HUES6 (cell line): Measurements from ENCODE around the gene EDNRA.
A peak's percentile ranks its signal among the peaks of the same experiment; 100 is the strongest.

Source experiments
- H3K27ac ChIP-seq: 2 replicates; pipeline ENCODE4 v1.7.0; 2013; ENCODE audit warnings: low read depth, mild to moderate bottlenecking, low read length, inconsistent platforms
- H3K27me3 ChIP-seq: 2 replicates; pipeline ENCODE4 v1.6.1; 2013; ENCODE audit warnings: low read length; ENCODE audit not compliant: control insufficient read depth, insufficient read depth
- H3K36me3 ChIP-seq: 2 replicates; pipeline ENCODE4 v1.6.1; 2013; ENCODE audit warnings: low read length; ENCODE audit not compliant: control insufficient read depth, insufficient read depth
- H3K4me1 ChIP-seq: 2 replicates; pipeline ENCODE4 v1.6.1; 2013; ENCODE audit warnings: low read length; ENCODE audit not compliant: control insufficient read depth, insufficient read depth
- H3K4me3 ChIP-seq: 2 replicates; pipeline ENCODE4 v1.5.1; 2013; ENCODE audit warnings: low read depth, low read length
- H3K9ac ChIP-seq: one replicate; pipeline ENCODE4 v1.6.1; 2013; ENCODE audit warnings: mild to moderate bottlenecking, low read length
- H3K9me3 ChIP-seq: 2 replicates; pipeline ENCODE4 v1.6.1; 2013; ENCODE audit warnings: low read depth, low read length; ENCODE audit not compliant: control insufficient read depth, insufficient read depth

EDNRA gene

GRCh38 chr4:147479786-147480185 lies 1.1 kb upstream of the EDNRA start:
- Histone ChIP-seq H3K9me3 (peaks cover 3% of the 10 kb centered on the region; the same call in 1 of the 2 replicates), H3K4me3 (no peak overlapping the region), H3K27me3 (peaks cover 43% of the 10 kb centered on the region), H3K9ac (no peak overlapping the region), H3K27ac (no peak overlapping the region), H3K4me1 (peaks cover 20% of the 10 kb centered on the region), H3K36me3 (no peaks in the 10 kb centered on the region)

GRCh38 chr4:147480502-147480890 lies 401 bp upstream of the EDNRA start:
- no peaks in the 10 kb centered on the region for H3K36me3 ChIP-seq
- H3K27me3 ChIP-seq: peaks cover 43% of the 10 kb centered on the region
- H3K9ac ChIP-seq: no peak overlapping the region
- H3K27ac ChIP-seq: no peak overlapping the region
- peaks cover 3% of the 10 kb centered on the region; the same call in 1 of the 2 replicates for H3K9me3 ChIP-seq
- H3K4me3 ChIP-seq: peak overlapping the region; percentile 72
- peaks cover 20% of the 10 kb centered on the region for H3K4me1 ChIP-seq

- no peaks in the 10 kb centered on the region for H3K36me3 ChIP-seq
- no peak overlapping the region for H3K27ac ChIP-seq
- peaks cover 20% of the 10 kb centered on the region for H3K4me1 ChIP-seq
- H3K27me3 ChIP-seq: peaks cover 43% of the 10 kb centered on the region
- peak overlapping the region; percentile 72 for H3K4me3 ChIP-seq
- H3K9me3 ChIP-seq: peaks cover 3% of the 10 kb centered on the region; the same call in 1 of the 2 replicates
- peak overlapping the region; percentile 64 for H3K9ac ChIP-seq
Measured at GRCh38 chr4:147481577-147482109, 746 bp downstream of the EDNRA start.

GRCh38 chr4:147482281-147482680 lies 1.4 kb downstream of the EDNRA start:
- Histone ChIP-seq H3K27me3 (peaks cover 43% of the 10 kb centered on the region), H3K9me3 (peaks cover 3% of the 10 kb centered on the region; the same call in 1 of the 2 replicates), H3K27ac (no peak overlapping the region), H3K36me3 (no peaks in the 10 kb centered on the region), H3K4me3 (no peak overlapping the region), H3K9ac (no peak overlapping the region), H3K4me1 (peaks cover 20% of the 10 kb centered on the region)

GRCh38 chr4:147485167-147485566 lies 4.3 kb downstream of the EDNRA start:
- H3K27me3 ChIP-seq: peaks cover 30% of the 10 kb centered on the region
- H3K4me1 ChIP-seq: peaks cover 19% of the 10 kb centered on the region
- no peak overlapping the region for H3K27ac ChIP-seq
- no peak overlapping the region for H3K9ac ChIP-seq
- H3K4me3 ChIP-seq: no peak overlapping the region
- H3K9me3 ChIP-seq: no peaks in the 10 kb centered on the region
- H3K36me3 ChIP-seq: no peaks in the 10 kb centered on the region

GRCh38 chr4:147487616-147488015 lies 6.7 kb downstream of the EDNRA start:
- Histone ChIP-seq H3K4me3 (no peak overlapping the region), H3K36me3 (no peaks in the 10 kb centered on the region), H3K9me3 (no peaks in the 10 kb centered on the region), H3K27me3 (peaks cover 6% of the 10 kb centered on the region), H3K4me1 (peaks cover 3% of the 10 kb centered on the region; the same call in 1 of the 2 replicates), H3K9ac (no peak overlapping the region), H3K27ac (no peak overlapping the region)

- no peaks in the 10 kb centered on the region for H3K9me3 ChIP-seq
- no peak overlapping the region for H3K9ac ChIP-seq
- no peaks in the 10 kb centered on the region for H3K27me3 ChIP-seq
- H3K4me3 ChIP-seq: no peak overlapping the region
- H3K36me3 ChIP-seq: no peaks in the 10 kb centered on the region
- H3K27ac ChIP-seq: no peak overlapping the region
- H3K4me1 ChIP-seq: no peaks in the 10 kb centered on the region; the same call in 1 of the 2 replicates
Measured at GRCh38 chr4:147488556-147488955, 7.7 kb downstream of the EDNRA start.

- no peak overlapping the region for H3K27ac ChIP-seq
- no peak overlapping the region for H3K4me3 ChIP-seq
- no peaks in the 10 kb centered on the region for H3K9me3 ChIP-seq
- H3K36me3 ChIP-seq: no peaks in the 10 kb centered on the region
- no peak overlapping the region for H3K9ac ChIP-seq
- no peaks in the 10 kb centered on the region for H3K27me3 ChIP-seq
- no peaks in the 10 kb centered on the region; the same call in 1 of the 2 replicates for H3K4me1 ChIP-seq
Measured at GRCh38 chr4:147491086-147491485, 10.2 kb downstream of the EDNRA start.

- Histone ChIP-seq H3K27ac (no peak overlapping the region), H3K36me3 (no peaks in the 10 kb centered on the region), H3K9ac (no peak overlapping the region), H3K4me1 (no peaks in the 10 kb centered on the region; the same call in 1 of the 2 replicates), H3K9me3 (no peaks in the 10 kb centered on the region), H3K4me3 (no peak overlapping the region), H3K27me3 (no peaks in the 10 kb centered on the region)
Measured at GRCh38 chr4:147492306-147492705, 11.4 kb downstream of the EDNRA start.

- Histone ChIP-seq H3K36me3 (no peaks in the 10 kb centered on the region), H3K9me3 (no peaks in the 10 kb centered on the region), H3K4me1 (no peaks in the 10 kb centered on the region; the same call in 1 of the 2 replicates), H3K27me3 (no peaks in the 10 kb centered on the region), H3K27ac (no peak overlapping the region), H3K4me3 (no peak overlapping the region), H3K9ac (no peak overlapping the region)
Measured at GRCh38 chr4:147492761-147493160, 11.9 kb downstream of the EDNRA start.

- Histone ChIP-seq H3K4me3 (no peak overlapping the region), H3K4me1 (no peaks in the 10 kb centered on the region; the same call in 1 of the 2 replicates), H3K9me3 (no peaks in the 10 kb centered on the region), H3K27ac (no peak overlapping the region), H3K27me3 (no peaks in the 10 kb centered on the region), H3K36me3 (no peaks in the 10 kb centered on the region), H3K9ac (no peak overlapping the region)
Measured at GRCh38 chr4:147493307-147493706, 12.4 kb downstream of the EDNRA start.
